OCI-LY7 (cell line): ENCODE results near the gene RNF213. TPM values are rescaled to one million over a fixed set of nuclear protein-coding genes. Genes with fewer than 3 reads are reported as not detected.

Experiments
- BruUV-seq: library from RNA; stranded (reverse); fragments of 400-500 nt; replicated peaks from 2 replicates; lab custom pipeline; 2021; lab: Mats Ljungman, UMichigan
- CTCF ChIA-PET: fragments of 300-600 bp; sonication (Branson Sonifier 250); formaldehyde crosslinking; loops from one replicate; lab custom pipeline; 2022; ENCODE audit warnings: antibody characterized with exemption; ENCODE audit not compliant: unreplicated experiment; lab: Charles Lee
- POLR2A ChIA-PET: fragments of 300-600 bp; sonication (Branson Sonifier 250); formaldehyde crosslinking; loops from one replicate; lab custom pipeline; 2022; ENCODE audit warnings: antibody characterized with exemption; lab: Charles Lee
- DNase-seq: peaks from one replicate; pipeline ENCODE4 v3.0.0-alpha.2; 2015; ENCODE audit warnings: low spot score
- H2AFZ ChIP-seq: fragments of 200-600 bp; sonication (generic), shearing (Covaris generic); 2 replicates; pipeline ENCODE4 v1.6.1; 2014; ENCODE audit warnings: mild to moderate bottlenecking, antibody characterized with exemption, low read length, moderate library complexity
- H3K27ac ChIP-seq: fragments of 200-600 bp; sonication (generic); 2 replicates; pipeline ENCODE4 v1.5.1; 2014; ENCODE audit warnings: mixed run types, low read depth, mild to moderate bottlenecking, moderate library complexity, low read length, inconsistent platforms; ENCODE audit not compliant: poor library complexity, severe bottlenecking
- H3K36me3 ChIP-seq: fragments of 200-600 bp; sonication (generic); 2 replicates; pipeline ENCODE4 v1.6.1; 2014; ENCODE audit warnings: mild to moderate bottlenecking, antibody characterized with exemption, low read length, moderate library complexity, mixed read lengths; ENCODE audit not compliant: insufficient read depth
- H3K4me1 ChIP-seq: fragments of 200-600 bp; sonication (generic); 2 replicates; pipeline ENCODE4 v1.5.1; 2014; ENCODE audit warnings: mild to moderate bottlenecking, low read length; ENCODE audit not compliant: insufficient read depth, poor library complexity, severe bottlenecking
- H3K4me2 ChIP-seq: fragments of 200-600 bp; sonication (generic); 2 replicates; pipeline ENCODE4 v1.6.1; 2014; ENCODE audit warnings: mild to moderate bottlenecking, low read length
- H3K4me3 ChIP-seq: fragments of 200-600 bp; sonication (generic); 2 replicates; pipeline ENCODE4 v1.5.1; 2014; ENCODE audit warnings: mild to moderate bottlenecking, low read depth, low read length; ENCODE audit not compliant: poor library complexity, severe bottlenecking
- H3K79me2 ChIP-seq: fragments of 200-600 bp; sonication (generic); 2 replicates; pipeline ENCODE4 v1.6.1; 2016; ENCODE audit warnings: low read depth, mild to moderate bottlenecking, low read length, moderate library complexity, mixed read lengths; ENCODE audit not compliant: insufficient read depth
- H3K9me2 ChIP-seq: fragments of 200-600 bp; sonication (generic); 2 replicates; pipeline ENCODE4 v1.6.1; 2016; ENCODE audit warnings: mild to moderate bottlenecking, low read length, mixed read lengths; ENCODE audit not compliant: insufficient read depth
- H3K9me3 ChIP-seq: fragments of 200-600 bp; sonication (generic); 2 replicates; pipeline ENCODE4 v1.6.1; 2014; ENCODE audit warnings: mild to moderate bottlenecking, mixed run types, low read length, mixed read lengths
- H4K20me1 ChIP-seq: fragments of 200-600 bp; sonication (generic); 2 replicates; pipeline ENCODE4 v1.6.1; 2014; ENCODE audit warnings: mild to moderate bottlenecking, antibody characterized with exemption, low read length, moderate library complexity, mixed read lengths; ENCODE audit not compliant: insufficient read depth
- EZH2phosphoT487 ChIP-seq: fragments of 200-600 bp; sonication (generic); IDR thresholded peaks from 2 replicates; pipeline ENCODE4 v1.6.1; 2018; ENCODE audit warnings: low read depth, borderline replicate concordance, mild to moderate bottlenecking, mixed run types, antibody characterized with exemption, low read length, moderate library complexity, mixed read lengths
- intact Hi-C: fragments of 100-400 bp; cut with micrococcal nuclease; formaldehyde crosslinking; loops from one replicate; pipeline ENCODE4 v1.10.0; 2022; ENCODE audit not compliant: unreplicated experiment
- total RNA-seq, 2 experiments: library from RNA; depleted of rRNA in 1 of 2; stranded (reverse); fragments of >200 nt in 1 of 2; shearing (Covaris generic) in 1 of 2; gene quantifications; 2 replicates each; pipeline ENCODE4 v1.2.3, GENCODE V29; 2014 to 2022
- TF ChIP-seq, protein P1 (sequence below): fragments of 200-600 bp; sonication (generic); conservative IDR thresholded peaks from 2 replicates; pipeline ENCODE4 v1.5.1; 2014; ENCODE audit warnings: mild to moderate bottlenecking, antibody characterized with exemption, low read length, moderate library complexity, mixed read lengths

Gene RNF213
- total RNA-seq, 2 experiments from 2014 or later: 58.8 to 68.6 TPM

DNA sequence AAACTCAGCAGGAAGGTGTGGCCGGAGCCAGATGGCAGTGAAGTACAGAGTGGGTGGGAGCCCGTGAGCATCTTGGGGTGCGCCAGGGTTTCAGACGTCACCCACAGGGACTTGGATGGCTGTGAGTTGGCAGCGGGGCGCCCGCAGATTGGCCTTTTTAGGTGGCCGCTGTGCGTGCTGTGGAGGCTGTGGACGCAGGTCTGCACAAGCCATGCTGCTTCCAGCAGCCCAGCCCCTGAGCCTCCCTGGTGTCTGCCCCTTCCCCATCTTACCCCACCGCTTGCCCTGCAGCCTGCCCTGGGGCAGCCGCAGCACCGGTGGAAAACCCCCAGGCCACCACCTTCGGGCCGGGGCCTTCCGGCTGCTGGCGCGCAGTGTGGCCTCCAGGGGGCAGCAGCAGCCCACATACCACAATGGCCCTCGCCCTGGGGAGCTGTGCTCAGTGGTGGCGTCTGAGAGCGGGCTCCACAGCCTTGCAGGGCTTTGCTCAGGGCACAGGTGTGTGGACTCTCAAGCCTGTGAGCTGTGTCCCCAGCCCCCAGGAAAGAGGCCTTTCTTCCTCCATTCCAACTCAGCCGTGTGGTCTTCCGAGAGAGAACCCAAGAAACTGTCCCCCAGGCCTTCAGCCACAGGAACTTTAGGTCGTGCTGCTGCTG is 166.1 kb downstream of the RNF213 start:
- H3K9me2 ChIP-seq: no peaks in the 10 kb centered on the region
- H3K9me3 ChIP-seq: no peaks in the 10 kb centered on the region
- DNase-seq: peak; percentile 89
- no peak overlapping the region for H3K27ac ChIP-seq
- no peaks in the 10 kb centered on the region for H3K36me3 ChIP-seq
- H2AFZ ChIP-seq: no peak overlapping the region
- intact Hi-C loops: loop anchor here (1.0 to 2.0 kb wide), 3 partner anchors 85 to 554 kb away; no protein-coding TSS in a partner anchor
- H3K4me1 ChIP-seq: peaks cover 10% of the 10 kb centered on the region
- H4K20me1 ChIP-seq: no peaks in the 10 kb centered on the region
- TF ChIP-seq EZH2phosphoT487: no peak
- TF ChIP-seq, protein P1, sequence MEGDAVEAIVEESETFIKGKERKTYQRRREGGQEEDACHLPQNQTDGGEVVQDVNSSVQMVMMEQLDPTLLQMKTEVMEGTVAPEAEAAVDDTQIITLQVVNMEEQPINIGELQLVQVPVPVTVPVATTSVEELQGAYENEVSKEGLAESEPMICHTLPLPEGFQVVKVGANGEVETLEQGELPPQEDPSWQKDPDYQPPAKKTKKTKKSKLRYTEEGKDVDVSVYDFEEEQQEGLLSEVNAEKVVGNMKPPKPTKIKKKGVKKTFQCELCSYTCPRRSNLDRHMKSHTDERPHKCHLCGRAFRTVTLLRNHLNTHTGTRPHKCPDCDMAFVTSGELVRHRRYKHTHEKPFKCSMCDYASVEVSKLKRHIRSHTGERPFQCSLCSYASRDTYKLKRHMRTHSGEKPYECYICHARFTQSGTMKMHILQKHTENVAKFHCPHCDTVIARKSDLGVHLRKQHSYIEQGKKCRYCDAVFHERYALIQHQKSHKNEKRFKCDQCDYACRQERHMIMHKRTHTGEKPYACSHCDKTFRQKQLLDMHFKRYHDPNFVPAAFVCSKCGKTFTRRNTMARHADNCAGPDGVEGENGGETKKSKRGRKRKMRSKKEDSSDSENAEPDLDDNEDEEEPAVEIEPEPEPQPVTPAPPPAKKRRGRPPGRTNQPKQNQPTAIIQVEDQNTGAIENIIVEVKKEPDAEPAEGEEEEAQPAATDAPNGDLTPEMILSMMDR: peak; percentile 99
- H3K4me3 ChIP-seq: no peak overlapping the region
- H3K79me2 ChIP-seq: no peaks in the 10 kb centered on the region
- BruUV-seq: no TSS peak
- CTCF ChIA-PET: interaction anchor here (0.5 kb wide), 2 partner anchors 149 to 1691 kb away, joined by 3 read pairs; no protein-coding TSS in a partner anchor
- H3K4me2 ChIP-seq: no peak overlapping the region
- POLR2A ChIA-PET: no interaction called here

DNA sequence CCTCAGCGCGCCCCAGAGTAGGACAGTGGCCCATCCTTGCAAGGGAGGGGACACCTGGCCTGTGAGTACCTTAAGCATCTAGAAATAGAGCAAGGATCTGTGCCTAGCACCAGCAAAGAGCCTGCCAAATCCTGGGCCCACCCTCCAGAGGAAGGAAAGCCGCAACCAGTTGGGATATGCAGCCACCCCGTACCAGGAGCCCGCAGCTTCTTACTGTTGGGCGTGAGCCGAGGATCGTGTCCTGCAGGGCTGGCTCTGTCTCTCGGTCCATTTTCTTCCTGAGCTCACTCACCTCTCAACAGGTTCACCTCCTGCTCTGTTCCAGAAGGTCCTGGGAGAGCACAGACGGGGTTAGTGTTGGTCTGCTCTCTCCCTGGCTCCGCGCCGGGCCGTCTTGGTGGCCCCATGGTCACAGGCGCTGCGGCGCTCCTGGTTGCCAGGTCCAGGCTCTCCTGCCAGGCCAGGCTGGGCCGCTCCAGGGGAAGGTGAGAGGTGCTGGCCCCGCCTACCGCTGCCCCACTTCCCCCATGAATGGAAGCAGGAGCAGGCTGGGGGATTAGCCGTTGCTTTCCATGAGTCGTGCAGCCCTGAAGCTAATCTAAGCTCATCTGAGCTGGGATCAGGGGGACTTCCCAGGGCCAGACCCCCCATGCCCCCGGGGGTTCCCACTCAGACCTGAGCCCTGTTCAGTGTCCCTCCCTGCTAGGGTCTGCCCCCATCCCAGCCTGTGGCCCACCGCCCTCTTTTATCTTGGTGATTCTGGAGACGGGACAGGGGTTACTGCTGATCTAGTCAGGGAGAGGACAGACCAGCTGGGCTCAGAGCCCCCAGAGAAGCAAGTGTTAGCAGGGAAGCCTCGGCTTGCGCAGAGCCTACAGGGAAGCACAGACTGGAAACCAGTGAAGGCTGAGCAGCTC is 167.0 kb downstream of the RNF213 start:
- H3K79me2 ChIP-seq: no peaks in the 10 kb centered on the region
- H3K4me1 ChIP-seq: peaks cover 10% of the 10 kb centered on the region
- H3K36me3 ChIP-seq: no peaks in the 10 kb centered on the region
- CTCF ChIA-PET: interaction anchor here (0.5 kb wide), 2 partner anchors 148 to 1690 kb away, joined by 3 read pairs; no protein-coding TSS in a partner anchor
- intact Hi-C loops: loop anchor here (1.0 to 2.0 kb wide), 3 partner anchors 84 to 553 kb away; no protein-coding TSS in a partner anchor
- POLR2A ChIA-PET: no interaction called here
- DNase-seq: no peak
- H3K9me3 ChIP-seq: no peaks in the 10 kb centered on the region
- BruUV-seq: no TSS peak
- no peak overlapping the region for H3K4me2 ChIP-seq
- H4K20me1 ChIP-seq: no peaks in the 10 kb centered on the region
- no peak overlapping the region for H3K27ac ChIP-seq
- TF ChIP-seq EZH2phosphoT487: no peak
- TF ChIP-seq, protein P1: no peak
- no peaks in the 10 kb centered on the region for H3K9me2 ChIP-seq
- H2AFZ ChIP-seq: no peak overlapping the region
- H3K4me3 ChIP-seq: no peak overlapping the region
